ENCODE data around the gene SDK1.

The SDK1 gene

DNA sequence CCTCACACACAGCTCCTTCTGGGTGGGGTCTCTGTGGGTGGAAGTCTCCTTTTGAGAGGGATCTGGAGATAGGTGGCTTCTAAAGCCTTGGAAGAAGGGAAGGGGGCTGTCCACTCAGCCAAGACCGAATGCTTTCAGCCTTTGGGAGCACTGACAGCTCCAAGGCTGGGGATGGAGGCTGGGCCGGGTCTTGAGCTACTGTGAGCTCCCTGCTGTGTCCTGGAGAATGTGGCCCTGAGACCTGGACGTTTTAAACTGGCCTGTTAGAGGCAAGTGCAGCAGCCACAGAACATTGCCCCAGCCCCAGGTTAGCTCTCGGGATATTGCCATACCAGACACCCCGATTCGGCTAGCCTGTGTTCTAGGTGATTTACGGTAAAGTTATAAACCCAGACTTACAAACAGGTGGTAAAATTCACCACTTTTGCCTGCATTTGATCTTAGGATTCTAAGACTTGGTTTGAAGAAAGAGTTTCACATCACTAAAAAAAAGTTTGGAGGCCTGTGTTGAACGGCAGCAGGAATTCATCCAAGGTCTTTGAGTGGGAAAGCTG, 832.5 kb downstream of the SDK1 start:
- Mint-ChIP-seq H3K4me3 (no peak overlapping the region), H3K4me1 (ENCODE audit: low read depth) (no peaks in the 10 kb centered on the region), H3K36me3 (ENCODE audit: low read depth) (no peaks in the 10 kb centered on the region), H3K27ac (no peak overlapping the region), H3K9me3 (no peaks in the 10 kb centered on the region), H3K27me3 (no peaks in the 10 kb centered on the region)

DNA sequence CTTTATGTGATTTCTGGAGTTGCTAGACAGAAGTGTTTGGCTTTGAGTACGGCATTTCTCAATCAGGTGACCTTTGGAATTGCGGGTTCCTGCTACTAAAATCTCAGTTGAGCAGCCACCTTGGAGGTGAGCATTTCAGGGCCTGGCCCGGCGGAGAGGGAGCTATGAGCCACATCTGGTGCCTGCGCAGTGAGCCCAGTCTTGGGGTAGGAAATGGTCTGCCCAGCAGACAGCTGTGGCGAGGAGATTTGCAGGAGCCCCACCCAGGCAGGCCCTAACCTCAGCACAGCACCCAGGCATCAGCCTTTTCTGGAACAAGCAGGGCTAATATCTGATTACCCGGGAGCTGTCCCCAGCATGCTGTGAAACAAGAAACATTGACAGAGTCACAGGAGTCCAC, 833.2 kb downstream of the SDK1 start:
- H3K27ac Mint-ChIP-seq, result no peak overlapping the region
- no peaks in the 10 kb centered on the region for H3K36me3 Mint-ChIP-seq (ENCODE audit: low read depth)
- H3K4me3 Mint-ChIP-seq, result no peak overlapping the region
- no peaks in the 10 kb centered on the region for H3K27me3 Mint-ChIP-seq
- H3K4me1 Mint-ChIP-seq (ENCODE audit: low read depth), result no peaks in the 10 kb centered on the region
- H3K9me3 Mint-ChIP-seq, result no peaks in the 10 kb centered on the region

GRCh38 chr7:4134631-4135030, 833.6 kb downstream of the SDK1 start:
- Mint-ChIP-seq H3K9me3 (no peaks in the 10 kb centered on the region), H3K27me3 (no peaks in the 10 kb centered on the region), H3K4me1 (ENCODE audit: low read depth) (no peaks in the 10 kb centered on the region), H3K27ac (no peak overlapping the region), H3K4me3 (no peak overlapping the region), H3K36me3 (ENCODE audit: low read depth) (no peaks in the 10 kb centered on the region)

- no peaks in the 10 kb centered on the region for H3K27me3 Mint-ChIP-seq
- H3K27ac Mint-ChIP-seq, result no peak overlapping the region
- H3K4me1 Mint-ChIP-seq (ENCODE audit: low read depth), result no peaks in the 10 kb centered on the region
- no peaks in the 10 kb centered on the region for H3K36me3 Mint-ChIP-seq (ENCODE audit: low read depth)
- no peaks in the 10 kb centered on the region for H3K9me3 Mint-ChIP-seq
- H3K4me3 Mint-ChIP-seq, result no peak overlapping the region
These were observed 834.2 kb downstream of the SDK1 start for GRCh38 chr7:4135301-4135700.

DNA sequence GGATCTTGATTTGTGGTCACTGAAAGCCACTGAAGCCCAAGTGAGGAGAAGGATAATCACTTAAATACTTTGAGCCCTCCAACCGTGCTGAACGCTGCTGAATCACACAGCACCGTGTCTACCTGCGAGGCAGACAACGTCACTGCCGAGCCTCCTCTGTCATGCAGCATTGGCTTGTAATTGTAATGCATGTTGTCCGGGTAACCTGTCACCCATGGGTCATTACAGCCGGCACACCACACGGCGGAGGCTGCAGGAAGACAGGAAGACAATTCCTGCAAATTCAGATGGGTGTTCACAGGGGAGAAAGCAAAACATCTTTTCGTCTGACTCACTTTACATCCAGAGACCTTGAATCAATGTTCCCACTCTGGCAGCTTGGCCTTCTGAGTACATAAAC, 835.0 kb downstream of the SDK1 start:
- Mint-ChIP-seq H3K9me3 (no peaks in the 10 kb centered on the region), H3K27me3 (no peaks in the 10 kb centered on the region), H3K4me3 (no peak overlapping the region), H3K27ac (no peak overlapping the region), H3K4me1 (ENCODE audit: low read depth) (no peaks in the 10 kb centered on the region), H3K36me3 (ENCODE audit: low read depth) (no peaks in the 10 kb centered on the region)

- no peaks in the 10 kb centered on the region for H3K27me3 Mint-ChIP-seq
- no peak overlapping the region for H3K27ac Mint-ChIP-seq
- H3K4me1 Mint-ChIP-seq (ENCODE audit: low read depth), result no peaks in the 10 kb centered on the region
- H3K9me3 Mint-ChIP-seq, result no peaks in the 10 kb centered on the region
- H3K36me3 Mint-ChIP-seq (ENCODE audit: low read depth), result no peaks in the 10 kb centered on the region
- no peak overlapping the region for H3K4me3 Mint-ChIP-seq
These were observed 835.6 kb downstream of the SDK1 start for GRCh38 chr7:4136501-4137110.

- H3K36me3 Mint-ChIP-seq (ENCODE audit: low read depth), result no peaks in the 10 kb centered on the region
- no peaks in the 10 kb centered on the region for H3K27me3 Mint-ChIP-seq
- no peak overlapping the region for H3K27ac Mint-ChIP-seq
- no peak overlapping the region for H3K4me3 Mint-ChIP-seq
- H3K9me3 Mint-ChIP-seq, result no peaks in the 10 kb centered on the region
- H3K4me1 Mint-ChIP-seq (ENCODE audit: low read depth), result no peaks in the 10 kb centered on the region
These were observed 836.5 kb downstream of the SDK1 start for GRCh38 chr7:4137552-4137951.

DNA sequence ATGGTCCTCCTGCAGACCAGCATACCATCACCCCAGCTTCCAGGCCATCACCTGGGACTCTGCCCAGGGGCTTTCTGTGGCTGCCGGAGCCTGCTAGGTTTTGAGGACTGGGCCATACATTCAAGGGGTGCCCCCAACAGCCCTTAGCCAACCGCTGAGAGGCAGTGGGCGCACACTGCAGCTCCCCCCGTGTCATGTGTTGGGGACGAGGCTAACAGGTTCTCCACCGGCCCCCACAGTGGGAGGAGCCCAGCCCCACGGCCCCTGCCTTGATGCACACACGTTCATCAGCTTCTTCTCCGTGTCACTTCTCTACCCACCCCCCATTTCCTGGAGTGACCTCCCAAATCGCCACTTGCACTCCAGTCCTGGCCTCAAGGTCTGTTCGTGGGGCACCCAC, 837.8 kb downstream of the SDK1 start:
- H3K4me3 Mint-ChIP-seq, result no peak overlapping the region
- H3K4me1 Mint-ChIP-seq (ENCODE audit: low read depth), result no peaks in the 10 kb centered on the region
- no peaks in the 10 kb centered on the region for H3K27me3 Mint-ChIP-seq
- H3K9me3 Mint-ChIP-seq, result no peaks in the 10 kb centered on the region
- H3K27ac Mint-ChIP-seq, result no peak overlapping the region
- no peaks in the 10 kb centered on the region for H3K36me3 Mint-ChIP-seq (ENCODE audit: low read depth)

- H3K4me3 Mint-ChIP-seq, result no peak overlapping the region
- H3K4me1 Mint-ChIP-seq (ENCODE audit: low read depth), result no peaks in the 10 kb centered on the region
- peaks cover 6% of the 10 kb centered on the region for H3K27me3 Mint-ChIP-seq
- H3K36me3 Mint-ChIP-seq (ENCODE audit: low read depth), result no peaks in the 10 kb centered on the region
- no peak overlapping the region for H3K27ac Mint-ChIP-seq
- no peaks in the 10 kb centered on the region for H3K9me3 Mint-ChIP-seq
These were observed 838.9 kb downstream of the SDK1 start for GRCh38 chr7:4139656-4140625.

- Mint-ChIP-seq H3K4me1 (ENCODE audit: low read depth) (no peaks in the 10 kb centered on the region), H3K9me3 (no peaks in the 10 kb centered on the region), H3K4me3 (no peak overlapping the region)
These were observed 839.9 kb downstream of the SDK1 start for GRCh38 chr7:4140933-4141332.

GRCh38 chr7:4143006-4143405, 842.0 kb downstream of the SDK1 start:
- Mint-ChIP-seq H3K4me1 (ENCODE audit: low read depth) (no peaks in the 10 kb centered on the region), H3K27me3 (peaks cover 14% of the 10 kb centered on the region), H3K27ac (no peak overlapping the region), H3K4me3 (no peak overlapping the region), H3K36me3 (ENCODE audit: low read depth) (no peaks in the 10 kb centered on the region), H3K9me3 (no peaks in the 10 kb centered on the region)

More at GRCh38 chr7:4140933-4141332, 839.9 kb downstream of the SDK1 start:
- Mint-ChIP-seq H3K27ac (no peak overlapping the region), H3K27me3 (peaks cover 11% of the 10 kb centered on the region), H3K36me3 (ENCODE audit: low read depth) (no peaks in the 10 kb centered on the region)

DNA sequence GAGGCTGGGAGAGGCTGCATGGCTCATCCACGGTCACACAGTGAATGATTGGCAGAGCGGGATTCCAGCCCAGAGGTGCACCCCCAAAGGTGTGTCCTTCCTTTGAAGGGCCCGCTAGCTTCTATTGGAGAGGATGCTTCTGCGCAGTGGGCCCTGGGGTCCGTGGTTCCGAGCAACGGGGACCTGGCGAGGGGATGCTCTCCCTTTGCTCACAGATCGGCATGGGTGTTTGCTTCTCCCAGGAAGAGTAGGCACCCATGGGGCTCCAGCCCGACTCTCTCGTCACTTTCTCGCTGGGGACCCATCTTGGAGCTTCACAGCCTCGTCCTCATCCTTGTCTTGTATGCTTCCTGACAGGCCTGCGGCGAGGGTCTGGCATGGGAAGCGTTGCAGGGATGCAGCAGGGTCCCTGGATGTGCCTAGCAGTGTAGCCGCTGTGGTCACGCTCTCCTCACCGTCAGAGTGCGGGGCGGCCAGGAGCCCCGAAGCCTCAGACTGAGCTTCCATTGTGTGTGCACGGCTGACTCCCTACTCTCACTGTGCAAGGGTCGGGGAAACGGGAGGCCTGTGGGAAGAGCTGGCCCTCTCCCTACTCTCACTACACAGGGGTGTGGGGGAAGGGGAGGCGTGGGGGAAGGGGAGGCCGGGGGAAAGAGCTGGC, 842.6 kb downstream of the SDK1 start:
- no peak overlapping the region for H3K27ac Mint-ChIP-seq
- H3K27me3 Mint-ChIP-seq, result peaks cover 14% of the 10 kb centered on the region
- H3K4me1 Mint-ChIP-seq (ENCODE audit: low read depth), result no peaks in the 10 kb centered on the region
- no peak overlapping the region for H3K4me3 Mint-ChIP-seq
- no peaks in the 10 kb centered on the region for H3K36me3 Mint-ChIP-seq (ENCODE audit: low read depth)
- H3K9me3 Mint-ChIP-seq, result no peaks in the 10 kb centered on the region

- no peaks in the 10 kb centered on the region for H3K36me3 Mint-ChIP-seq (ENCODE audit: low read depth)
- no peak overlapping the region for H3K27ac Mint-ChIP-seq
- H3K27me3 Mint-ChIP-seq, result peaks cover 14% of the 10 kb centered on the region
- H3K4me1 Mint-ChIP-seq (ENCODE audit: low read depth), result no peaks in the 10 kb centered on the region
- H3K4me3 Mint-ChIP-seq, result no peak overlapping the region
- H3K9me3 Mint-ChIP-seq, result no peaks in the 10 kb centered on the region
These were observed 843.2 kb downstream of the SDK1 start for GRCh38 chr7:4144172-4144701.

- H3K4me1 Mint-ChIP-seq (ENCODE audit: low read depth), result no peaks in the 10 kb centered on the region
- no peaks in the 10 kb centered on the region for H3K36me3 Mint-ChIP-seq (ENCODE audit: low read depth)
- H3K27me3 Mint-ChIP-seq, result peaks cover 14% of the 10 kb centered on the region
- no peak overlapping the region for H3K27ac Mint-ChIP-seq
- H3K9me3 Mint-ChIP-seq, result no peaks in the 10 kb centered on the region
- no peak overlapping the region for H3K4me3 Mint-ChIP-seq
These were observed 843.9 kb downstream of the SDK1 start for GRCh38 chr7:4144811-4145510.
